Suprapubic skin (tissue), 4 donors: Measurements from ENCODE around the gene TAF1D.

Experiments used
- CTCF ChIP-seq, 2 donors: fragments of 200-600 bp in 1 of 2; fragments of 450-650 bp in 1 of 2; sonication (generic) in 1 of 2; IDR thresholded peaks; one replicate each; pipeline ENCODE4 v1.5.1; 2016 to 2019; ENCODE audit warnings: antibody characterized with exemption in 2 of 2, mild to moderate bottlenecking in 1 of 2, moderate library complexity in 1 of 2
- EP300 ChIP-seq: sonication (generic); formaldehyde crosslinking; IDR thresholded peaks from one replicate; pipeline ENCODE4 v1.6.1; 2017; ENCODE audit warnings: antibody characterized with exemption
- POLR2A ChIP-seq, 2 donors: fragments of 450-650 bp; IDR thresholded peaks; one replicate each; pipeline ENCODE4 v1.6.1; 2017; ENCODE audit warnings: antibody characterized with exemption in 2 of 2, mild to moderate bottlenecking in 2 of 2, moderate library complexity in 2 of 2
- POLR2AphosphoS5 ChIP-seq, 3 donors: sonication (generic); formaldehyde crosslinking; IDR thresholded peaks; one replicate each; pipeline ENCODE4 v1.6.1; 2017; ENCODE audit warnings: antibody characterized with exemption in 3 of 3

GRCh38 chr11:93741882-93742226 lies 559 bp upstream of the TAF1D start:
- TF ChIP-seq POLR2A (IDR thresholded peaks at IDR 0.05) (no peak), CTCF (IDR thresholded peaks at IDR 0.05) (no peak), EP300 (no peak), POLR2AphosphoS5 (IDR thresholded peaks at IDR 0.05) (no peak)
